ENCODE results near the gene PAFAH1B1.

PAFAH1B1 gene

DNA sequence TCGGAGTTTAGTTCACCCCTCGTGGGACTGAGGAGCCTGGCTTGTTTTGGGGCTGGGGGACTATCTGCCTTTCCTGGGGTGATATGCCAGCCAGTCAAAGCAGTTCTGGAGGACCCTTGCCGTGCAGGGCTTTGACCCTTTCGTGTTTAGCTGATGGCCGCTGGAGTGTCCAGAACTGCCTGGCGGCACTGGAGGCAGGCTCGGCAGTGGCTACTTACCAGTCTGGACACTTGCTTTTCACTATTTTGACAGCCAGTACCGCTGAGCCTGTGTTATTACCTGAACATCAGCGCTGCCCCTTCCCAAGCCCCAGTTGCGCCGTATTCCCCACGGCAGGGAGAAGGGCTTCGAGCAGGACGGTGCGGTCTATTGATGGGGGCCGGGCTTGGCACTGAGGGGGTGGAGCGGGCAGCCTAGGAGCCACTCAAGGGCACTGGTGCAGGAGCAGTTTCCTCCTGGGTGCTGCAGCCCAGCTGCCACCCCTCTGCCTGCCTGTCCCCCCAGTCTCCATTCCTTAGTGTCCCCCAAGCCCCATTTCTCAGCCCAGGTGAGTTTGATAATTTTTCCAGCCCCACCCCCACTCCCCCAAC, 137.4 kb downstream of the PAFAH1B1 start:
- TF ChIP-seq ZFX (IDR thresholded peaks at IDR 0.05) = no peak
- TF ChIP-seq, protein P1, sequence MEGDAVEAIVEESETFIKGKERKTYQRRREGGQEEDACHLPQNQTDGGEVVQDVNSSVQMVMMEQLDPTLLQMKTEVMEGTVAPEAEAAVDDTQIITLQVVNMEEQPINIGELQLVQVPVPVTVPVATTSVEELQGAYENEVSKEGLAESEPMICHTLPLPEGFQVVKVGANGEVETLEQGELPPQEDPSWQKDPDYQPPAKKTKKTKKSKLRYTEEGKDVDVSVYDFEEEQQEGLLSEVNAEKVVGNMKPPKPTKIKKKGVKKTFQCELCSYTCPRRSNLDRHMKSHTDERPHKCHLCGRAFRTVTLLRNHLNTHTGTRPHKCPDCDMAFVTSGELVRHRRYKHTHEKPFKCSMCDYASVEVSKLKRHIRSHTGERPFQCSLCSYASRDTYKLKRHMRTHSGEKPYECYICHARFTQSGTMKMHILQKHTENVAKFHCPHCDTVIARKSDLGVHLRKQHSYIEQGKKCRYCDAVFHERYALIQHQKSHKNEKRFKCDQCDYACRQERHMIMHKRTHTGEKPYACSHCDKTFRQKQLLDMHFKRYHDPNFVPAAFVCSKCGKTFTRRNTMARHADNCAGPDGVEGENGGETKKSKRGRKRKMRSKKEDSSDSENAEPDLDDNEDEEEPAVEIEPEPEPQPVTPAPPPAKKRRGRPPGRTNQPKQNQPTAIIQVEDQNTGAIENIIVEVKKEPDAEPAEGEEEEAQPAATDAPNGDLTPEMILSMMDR (conservative IDR thresholded peaks at IDR 0.05) = no peak
- H3K27ac ChIP-seq = no peak overlapping the region

DNA sequence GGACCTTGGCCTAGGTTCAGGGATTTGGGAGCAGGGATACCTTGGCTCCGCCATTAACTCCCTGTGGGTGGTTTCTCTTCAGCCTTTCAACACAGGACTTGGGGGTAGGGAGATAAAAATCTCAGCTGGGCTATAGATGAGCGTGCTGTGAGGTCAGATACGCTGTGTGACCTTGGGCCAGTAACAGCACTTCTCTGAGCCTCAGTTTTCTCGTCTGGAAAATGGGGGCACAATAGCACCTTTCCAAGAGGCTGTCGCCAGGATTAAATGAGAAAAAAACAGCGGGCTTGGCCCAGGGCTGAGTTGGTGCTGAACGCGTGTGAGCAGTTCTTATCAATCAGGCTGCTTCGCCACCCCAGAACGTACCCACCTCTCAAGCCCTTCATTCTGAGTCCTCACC, 138.4 kb downstream of the PAFAH1B1 start:
- no peak for TF ChIP-seq ZFX (IDR thresholded peaks at IDR 0.05)
- TF ChIP-seq, protein P1 (conservative IDR thresholded peaks at IDR 0.05) = no peak

DNA sequence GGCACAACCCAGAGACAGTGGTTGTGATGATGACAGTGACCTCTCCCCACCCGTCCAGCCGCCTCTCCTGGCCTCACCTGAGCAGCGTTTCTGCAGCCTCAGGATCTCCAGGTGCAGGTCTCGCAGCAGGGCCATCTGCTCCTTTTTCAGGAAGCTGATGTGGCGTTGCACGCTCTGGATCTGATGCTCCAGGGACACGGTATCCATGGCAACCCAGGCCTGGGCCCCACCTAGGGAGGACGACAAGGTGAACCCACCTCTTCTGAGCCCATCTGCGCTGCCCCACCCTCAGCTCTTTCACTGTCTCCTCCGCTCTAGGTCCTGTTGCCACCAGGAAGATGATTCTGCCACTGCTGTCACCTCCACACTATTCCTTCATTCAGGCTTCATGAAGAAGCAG, 141.5 kb downstream of the PAFAH1B1 start:
- no peak overlapping the region for H3K27ac ChIP-seq
- TF ChIP-seq ZFX (IDR thresholded peaks at IDR 0.05) = no peak
- TF ChIP-seq, protein P1 (conservative IDR thresholded peaks at IDR 0.05) = no peak

More for the DNA sequence above, 138.4 kb downstream of the PAFAH1B1 start:
- H3K27ac ChIP-seq = no peak overlapping the region

Measured in C4-2B (cell line).